ENCODE measurements around the gene IFI30.

GRCh38 chr19:18145391-18145999 is 28.1 kb upstream of the IFI30 start:
- no peak for TF ChIP-seq EP300 (IDR thresholded peaks at IDR 0.05)
- no peak for TF ChIP-seq POLR2AphosphoS5 (IDR thresholded peaks at IDR 0.05)
